SH-SY5Y (cell line): ENCODE results near the gene OR51F1.

Source experiments
- GATA2 ChIP-seq: IDR thresholded peaks from 2 replicates; pipeline ENCODE4 v1.6.1; 2011; ENCODE audit warnings: mild to moderate bottlenecking, low read depth, low read length
- GATA3 ChIP-seq: IDR thresholded peaks from 2 replicates; pipeline ENCODE4 v1.6.1; 2011; ENCODE audit warnings: low read depth, mild to moderate bottlenecking, low read length, moderate library complexity

- TF ChIP-seq GATA3 (no peak), GATA2 (no peak)
Observed at GRCh38 chr11:4763096-4763495, 6.6 kb downstream of the OR51F1 start.
